Erythroblast (primary cell): ENCODE data around the gene GABRG3.

Experiments
- GATA1 ChIP-seq: IDR thresholded peaks from 2 replicates; pipeline ENCODE4 v1.6.1; 2011; ENCODE audit warnings: low read depth, mild to moderate bottlenecking, control low read depth, low read length, moderate library complexity
- POLR2A ChIP-seq: IDR thresholded peaks from 2 replicates; pipeline ENCODE4 v1.6.1; 2011; ENCODE audit warnings: mild to moderate bottlenecking, low read length

DNA sequence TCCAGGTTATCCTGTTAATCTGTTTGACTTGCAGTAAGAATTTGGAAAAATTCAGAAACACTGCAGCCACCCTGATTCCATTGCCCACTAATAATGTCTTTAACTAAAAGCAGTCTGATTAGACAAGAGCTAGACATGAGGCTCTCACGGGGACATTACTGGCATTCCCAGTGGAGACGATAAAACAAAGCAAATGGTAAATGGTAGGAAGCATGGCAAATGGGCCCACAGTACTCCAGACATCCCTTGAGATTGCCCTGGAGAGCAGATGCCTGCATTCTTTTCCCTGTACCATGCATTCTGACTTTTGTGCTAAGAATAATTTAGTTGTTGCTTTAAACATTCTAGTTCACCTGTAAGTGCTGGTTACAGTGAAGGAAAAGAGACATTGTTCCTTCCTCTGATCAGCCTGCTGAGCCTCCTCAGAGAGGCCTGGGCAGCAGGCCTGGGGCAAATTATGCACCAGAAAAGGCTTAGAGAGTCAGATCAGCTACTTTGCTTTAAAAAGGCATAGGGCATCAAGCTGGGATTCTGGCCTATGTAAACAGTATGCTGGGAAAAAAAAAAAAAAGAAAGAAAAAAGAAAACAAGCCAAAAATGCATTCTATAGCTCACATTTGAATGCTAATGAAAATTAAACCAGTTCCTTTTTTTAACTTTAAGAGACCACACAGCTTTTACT is 204.6 kb downstream of the GABRG3 start:
- TF ChIP-seq POLR2A: no peak
- TF ChIP-seq GATA1: no peak
